GM18499 (cell line): ENCODE results near the gene EGR4.

Source experiments
- ATAC-seq: cut with Tn5 transposase; IDR thresholded peaks from one replicate; pipeline ENCODE4 v1.9.1; 2021; ENCODE audit warnings: moderate number of reproducible peaks; ENCODE audit not compliant: insufficient read depth, unreplicated experiment

EGR4 gene

GRCh38 chr2:73253400-73253799, 39.9 kb downstream of the EGR4 start:
- ATAC-seq, result no peak

- ATAC-seq, result no peak
These were observed 40.9 kb downstream of the EGR4 start for GRCh38 chr2:73252238-73253027.

DNA sequence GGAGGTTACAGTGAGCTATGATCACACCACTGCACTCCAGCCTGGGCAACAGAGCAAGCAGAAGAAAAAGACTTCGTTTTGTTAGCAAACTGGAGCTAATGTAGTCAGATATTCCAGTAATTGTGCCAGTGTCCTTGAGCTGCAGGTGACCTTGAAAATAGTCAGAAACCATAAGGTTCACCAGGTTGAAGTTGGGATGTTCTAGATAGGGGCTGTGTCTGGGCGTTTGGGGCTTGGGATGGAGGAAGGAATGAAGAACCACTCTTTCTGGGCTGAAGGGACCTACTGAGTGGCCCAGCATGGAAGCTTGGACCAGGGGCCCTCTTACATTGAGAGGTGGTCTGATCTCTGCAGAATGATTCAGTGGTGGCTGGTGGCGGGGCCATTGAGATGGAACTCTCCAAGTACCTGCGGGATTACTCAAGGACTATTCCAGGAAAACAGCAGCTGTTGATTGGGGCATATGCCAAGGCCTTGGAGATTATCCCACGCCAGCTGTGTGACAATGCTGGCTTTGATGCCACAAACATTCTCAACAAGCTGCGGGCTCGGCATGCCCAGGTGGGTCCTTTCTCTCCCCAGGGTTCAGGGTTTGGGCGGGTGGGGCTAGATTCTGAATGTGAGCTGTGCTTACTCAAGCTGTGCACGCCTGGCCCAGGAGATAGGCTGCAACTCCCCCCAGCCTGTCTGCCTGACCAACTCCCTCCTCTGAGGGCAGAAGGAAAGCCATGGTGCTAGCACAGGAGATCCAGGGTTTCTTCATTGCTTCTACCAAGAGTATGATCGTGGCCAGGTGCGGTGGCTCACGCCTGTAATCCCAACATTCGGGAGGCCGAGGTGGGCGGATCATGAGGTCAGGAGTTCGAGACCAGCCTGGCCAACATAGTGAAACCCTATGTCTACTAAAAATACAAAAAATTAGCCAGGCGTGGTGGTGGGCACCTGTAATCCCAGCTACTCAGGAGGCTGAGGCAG, 42.2 kb downstream of the EGR4 start:
- ATAC-seq, result no peak

- no peak for ATAC-seq
These were observed 43.7 kb downstream of the EGR4 start for GRCh38 chr2:73249636-73250035.

DNA sequence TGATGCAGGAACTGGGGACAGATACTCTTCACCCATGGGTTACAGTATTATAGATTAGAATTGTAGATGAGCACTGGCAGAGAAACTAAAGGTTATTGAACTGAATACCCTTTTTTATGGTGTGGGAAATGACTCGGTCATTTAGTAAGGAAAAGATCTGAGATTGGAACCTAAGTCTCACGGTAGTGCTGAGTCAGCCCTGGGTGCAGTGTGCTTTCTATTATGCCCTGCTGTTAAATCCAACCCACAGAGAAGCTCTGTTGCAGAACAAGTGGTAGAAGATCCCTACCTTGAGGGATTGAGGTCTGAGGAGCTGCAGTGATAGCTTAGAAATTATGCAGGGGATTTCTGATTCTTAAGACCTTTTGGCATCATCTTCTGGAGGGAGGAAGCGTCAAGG, 46.5 kb downstream of the EGR4 start:
- no peak for ATAC-seq

DNA sequence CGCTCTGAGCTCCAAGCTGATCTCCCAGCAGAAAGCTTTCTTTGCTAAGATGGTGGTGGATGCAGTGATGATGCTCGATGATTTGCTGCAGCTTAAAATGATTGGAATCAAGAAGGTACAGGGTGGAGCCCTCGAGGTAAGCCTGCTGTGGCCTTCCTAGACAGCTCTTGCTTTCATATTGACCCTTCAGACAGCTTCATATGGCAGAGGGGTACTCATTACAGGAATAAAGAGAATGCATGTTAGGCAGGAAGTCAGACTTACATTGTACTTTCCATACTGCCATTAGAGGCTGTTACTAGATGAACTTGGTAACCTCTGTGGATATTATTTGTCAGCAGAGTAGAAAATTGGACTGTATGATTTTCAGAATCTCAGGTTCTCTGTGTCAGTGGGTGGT, 48.8 kb downstream of the EGR4 start:
- ATAC-seq, result no peak

DNA sequence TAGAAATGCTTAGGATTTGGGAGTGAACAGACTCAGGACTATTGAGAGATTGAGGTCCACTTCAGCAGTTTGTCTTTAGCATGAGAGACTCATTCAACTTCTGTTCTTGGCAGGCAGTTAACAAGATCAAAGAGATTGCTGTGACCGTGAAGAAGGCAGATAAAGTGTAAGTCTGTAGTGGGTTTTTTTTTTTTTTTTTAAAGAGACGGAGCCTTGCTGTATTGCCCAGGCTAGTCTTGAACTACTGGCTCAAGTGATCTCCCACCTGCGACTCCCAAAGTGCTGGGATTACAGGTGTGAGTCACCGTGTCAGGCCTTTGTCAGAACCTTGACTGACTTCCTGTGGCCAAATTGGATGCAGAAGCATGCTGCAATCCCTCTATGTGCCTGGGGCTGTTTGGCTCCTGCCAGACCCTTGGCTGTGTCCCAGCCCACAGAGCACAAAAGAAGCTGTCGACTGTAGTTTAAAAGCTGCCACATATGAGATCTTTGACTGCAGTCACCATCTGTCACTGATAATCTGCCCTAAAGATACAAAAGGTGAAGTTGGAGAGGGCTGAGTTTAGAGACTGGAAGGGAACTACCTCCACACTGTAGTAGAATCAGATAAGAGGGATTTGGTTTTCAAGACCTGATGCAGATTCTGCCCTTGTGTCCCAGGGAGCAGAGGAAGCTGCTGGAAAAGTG, 49.3 kb downstream of the EGR4 start:
- ATAC-seq, result no peak
